WERI-Rb-1 (cell line): ENCODE results near the gene PERP.

ENCODE experiments used
- DNase-seq: peaks from one replicate; pipeline ENCODE4 v3.0.0-alpha.2; 2020
- H3K27ac ChIP-seq: fragments of 250-450 bp; sonication (Bioruptor Pico); 2 replicates; pipeline ENCODE4 v1.5.1; 2020; ENCODE audit warnings: mild to moderate bottlenecking, moderate library complexity
- H3K27me3 ChIP-seq: fragments of 250-450 bp; sonication (Bioruptor Pico); 2 replicates; pipeline ENCODE4 v1.5.1; 2021; ENCODE audit warnings: mild to moderate bottlenecking, low read depth, moderate library complexity; ENCODE audit not compliant: insufficient read depth, severe bottlenecking
- H3K36me3 ChIP-seq: fragments of 250-450 bp; sonication (Bioruptor Pico); 2 replicates; pipeline ENCODE4 v1.5.1; 2020; ENCODE audit warnings: mild to moderate bottlenecking, moderate library complexity
- H3K4me3 ChIP-seq: 2 replicates; pipeline ENCODE4 v1.5.1; 2011; ENCODE audit warnings: low read depth, mild to moderate bottlenecking, control low read depth, low read length
- H3K9me3 ChIP-seq: fragments of 250-450 bp; sonication (Bioruptor Pico); 2 replicates; pipeline ENCODE4 v1.5.1; 2021; ENCODE audit warnings: mild to moderate bottlenecking, moderate library complexity; ENCODE audit not compliant: severe bottlenecking
- CTCF ChIP-seq: IDR thresholded peaks from 2 replicates; pipeline ENCODE4 v1.5.1; 2011; ENCODE audit warnings: low read depth, mild to moderate bottlenecking, control low read depth, inconsistent platforms, low read length

The PERP gene

GRCh38 chr6:138107752-138108592 is 753 bp upstream of the PERP start:
- Histone ChIP-seq H3K4me3 (peak overlapping the region; percentile 78), H3K27ac (peak overlapping the region; percentile 58; the same call in 1 of the 2 replicates), H3K9me3 (no peaks in the 10 kb centered on the region), H3K27me3 (no peaks in the 10 kb centered on the region), H3K36me3 (no peaks in the 10 kb centered on the region)
- TF ChIP-seq CTCF: no peak
- DNase-seq: peak; percentile 41

- no peaks in the 10 kb centered on the region for H3K27me3 ChIP-seq
- H3K27ac ChIP-seq: peak overlapping the region; percentile 58; the same call in 1 of the 2 replicates
Measured at GRCh38 chr6:138106665-138107077, 548 bp downstream of the PERP start.

GRCh38 chr6:138105880-138106664 is 1.1 kb downstream of the PERP start:
- H3K27ac ChIP-seq: no peak overlapping the region
- DNase-seq: no peak
- no peak for TF ChIP-seq CTCF
- H3K4me3 ChIP-seq: peak overlapping the region; percentile 78
- H3K9me3 ChIP-seq: no peaks in the 10 kb centered on the region
- H3K36me3 ChIP-seq: no peaks in the 10 kb centered on the region
- H3K27me3 ChIP-seq: no peaks in the 10 kb centered on the region

More at GRCh38 chr6:138106665-138107077, 548 bp downstream of the PERP start:
- Histone ChIP-seq H3K9me3 (no peaks in the 10 kb centered on the region), H3K36me3 (no peaks in the 10 kb centered on the region), H3K4me3 (peak overlapping the region; percentile 78)
- no peak for TF ChIP-seq CTCF
- no peak for DNase-seq

- no peak for TF ChIP-seq CTCF
- Histone ChIP-seq H3K9me3 (no peaks in the 10 kb centered on the region), H3K27ac (no peak overlapping the region), H3K4me3 (no peak overlapping the region), H3K27me3 (no peaks in the 10 kb centered on the region), H3K36me3 (no peaks in the 10 kb centered on the region)
- no peak for DNase-seq
Measured at GRCh38 chr6:138105446-138105845, 1.8 kb downstream of the PERP start.

- H3K27me3 ChIP-seq: no peaks in the 10 kb centered on the region
- TF ChIP-seq CTCF: no peak
- no peak overlapping the region for H3K4me3 ChIP-seq
Measured at GRCh38 chr6:138104618-138105213, 2.5 kb downstream of the PERP start.

More at GRCh38 chr6:138104618-138105213, 2.5 kb downstream of the PERP start:
- DNase-seq: no peak
- Histone ChIP-seq H3K27ac (no peak overlapping the region), H3K36me3 (no peaks in the 10 kb centered on the region), H3K9me3 (no peaks in the 10 kb centered on the region)
